ENCODE data around the gene SLCO6A1.

Gene SLCO6A1

DNA sequence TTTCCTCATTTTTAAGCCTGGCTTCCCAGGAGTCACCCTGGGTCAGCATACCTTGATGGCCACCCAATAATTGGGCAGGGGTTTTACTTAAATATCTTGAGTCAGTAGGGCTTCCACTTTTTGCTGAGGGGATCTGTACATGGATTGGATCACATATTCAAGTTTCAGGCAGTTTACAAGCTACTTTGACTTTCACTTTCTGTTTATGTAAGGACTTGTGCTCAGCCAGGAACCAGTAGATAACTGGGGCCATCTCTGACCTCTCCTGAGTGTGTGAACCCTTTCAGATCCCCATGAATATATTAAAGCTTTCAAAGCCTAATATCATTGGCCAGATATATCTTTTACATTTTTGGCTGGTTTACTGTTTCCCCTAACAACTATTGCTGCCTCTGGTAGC, 45.1 kb downstream of the SLCO6A1 start:
- no peak for DNase-seq (ENCODE audit: low spot score)

DNA sequence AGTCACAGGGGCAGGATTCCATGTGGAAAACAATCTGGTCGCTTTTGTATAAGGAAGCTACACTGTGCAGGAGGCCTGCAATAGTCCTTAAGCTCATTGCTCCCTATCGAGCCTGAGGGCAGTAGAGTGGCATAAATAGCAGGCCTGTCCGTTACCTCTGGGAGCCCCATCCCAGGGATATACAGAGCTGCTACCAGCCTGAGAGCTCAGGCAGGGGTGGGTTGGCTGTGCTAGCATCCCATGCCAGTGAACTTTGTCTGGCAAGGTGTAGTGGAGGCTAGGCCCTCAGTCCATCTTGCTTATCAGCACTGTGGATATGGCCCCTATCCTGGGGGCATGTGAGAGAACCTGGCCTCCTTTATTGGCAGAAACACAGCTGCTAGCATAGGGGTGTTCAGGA, 47.7 kb downstream of the SLCO6A1 start:
- DNase-seq (ENCODE audit: low spot score): no peak

GRCh38 chr5:102450313-102450990, 48.3 kb downstream of the SLCO6A1 start:
- no peak for DNase-seq (ENCODE audit: low spot score)

DNA sequence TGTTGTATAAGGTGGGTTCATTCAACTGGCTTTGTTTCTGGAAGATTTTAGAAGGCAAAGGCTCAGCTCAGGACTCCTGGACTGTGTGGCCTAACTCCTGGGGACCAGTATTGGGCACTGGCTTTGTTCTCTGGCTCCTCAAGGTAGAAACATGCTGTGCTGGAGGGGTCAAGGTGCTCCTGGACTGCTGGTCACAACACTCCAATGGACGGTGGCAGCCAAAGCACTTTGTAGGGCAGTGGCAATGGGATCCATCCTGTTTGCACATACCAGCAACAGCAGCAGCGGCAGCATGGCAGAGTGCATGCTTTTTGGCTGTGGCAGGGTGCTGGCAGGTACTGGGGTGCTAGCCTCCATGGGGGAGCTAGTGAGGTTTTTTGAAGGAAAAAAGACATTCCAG, 65.3 kb downstream of the SLCO6A1 start:
- DNase-seq (ENCODE audit: low spot score): no peak

- no peak for DNase-seq (ENCODE audit: low spot score)
Observed at GRCh38 chr5:102421647-102422046, 77.2 kb downstream of the SLCO6A1 start.

GRCh38 chr5:102418531-102418930, 80.3 kb downstream of the SLCO6A1 start:
- DNase-seq (ENCODE audit: low spot score): no peak

DNA sequence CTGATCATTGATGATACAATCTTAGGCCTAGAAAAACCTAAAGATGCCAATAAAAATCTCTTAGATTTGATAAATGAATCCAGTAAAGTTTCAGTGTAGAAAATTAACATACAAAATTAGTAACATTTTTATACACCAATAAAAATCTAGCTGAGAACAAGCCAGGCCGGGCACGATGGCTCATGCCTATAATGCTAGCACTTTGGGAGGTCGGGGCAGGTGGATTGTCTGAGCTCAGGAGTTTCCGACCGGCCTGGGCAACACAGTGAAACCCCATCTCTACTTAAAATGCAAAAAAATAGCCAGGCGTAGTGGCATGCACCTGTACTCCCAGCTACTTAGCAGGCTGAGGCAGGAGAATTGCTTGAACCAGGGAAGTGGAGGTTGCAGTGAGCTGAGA, 84.4 kb downstream of the SLCO6A1 start:
- DNase-seq (ENCODE audit: low spot score): no peak

GRCh38 chr5:102388235-102388634, 110.6 kb downstream of the SLCO6A1 start:
- no peak for DNase-seq (ENCODE audit: low spot score)

DNA sequence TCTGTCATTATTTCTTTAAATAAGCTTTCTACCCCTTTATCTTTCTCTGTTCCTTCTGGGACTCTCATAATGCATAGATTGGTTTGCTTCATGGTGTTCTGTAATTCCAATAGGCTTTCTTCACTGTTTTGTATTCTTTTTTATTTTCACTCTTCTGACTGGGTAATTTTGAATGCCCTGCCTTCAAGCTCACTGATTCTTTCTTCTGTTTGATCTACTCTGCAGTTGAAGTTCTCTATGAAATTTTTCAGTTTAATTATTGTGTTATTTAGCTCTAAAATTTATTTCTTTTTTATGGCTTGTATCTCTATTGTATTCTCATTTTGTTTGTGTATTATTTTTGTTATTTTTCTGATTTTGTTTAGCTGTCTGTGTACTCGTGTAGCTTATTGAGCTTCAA, 113.4 kb downstream of the SLCO6A1 start:
- DNase-seq (ENCODE audit: low spot score): no peak

DNA sequence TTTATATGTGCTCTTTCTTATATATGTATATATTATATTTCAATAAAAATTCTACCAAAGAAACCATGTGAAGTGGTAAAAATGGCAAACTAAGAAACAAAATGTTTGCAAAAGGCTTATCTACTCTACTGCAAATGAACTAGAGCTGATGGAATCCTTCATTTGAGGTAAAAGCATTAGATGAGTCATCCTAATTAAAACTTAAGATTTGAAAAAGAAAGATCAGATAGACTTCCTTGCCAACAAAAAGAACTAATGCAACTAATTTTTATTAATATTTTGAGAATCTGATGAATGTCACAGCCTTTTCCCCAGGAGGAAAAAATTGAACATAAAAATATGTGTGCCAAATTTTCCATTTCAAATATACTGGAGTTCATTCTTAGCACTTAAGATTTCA, 118.6 kb downstream of the SLCO6A1 start:
- no peak for DNase-seq (ENCODE audit: low spot score)

DNA sequence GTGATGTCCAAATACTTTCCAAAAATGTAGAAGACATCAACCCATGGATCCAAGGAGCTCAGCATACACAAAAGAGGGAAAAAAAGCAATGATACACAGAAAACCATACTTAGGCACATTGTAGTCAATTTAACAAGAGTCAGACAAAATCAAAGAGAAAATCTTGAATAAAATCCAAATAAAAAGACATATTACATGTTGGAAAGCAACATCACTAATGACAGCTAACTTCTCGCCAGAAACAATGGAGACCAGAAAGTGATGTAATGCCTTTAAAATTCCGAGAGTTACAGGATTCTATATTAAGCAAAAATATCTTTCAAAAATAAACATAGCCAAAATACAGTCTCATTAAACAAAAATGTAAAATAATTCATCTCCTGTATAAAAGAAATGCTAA, 122.9 kb downstream of the SLCO6A1 start:
- DNase-seq (ENCODE audit: low spot score): no peak

DNA sequence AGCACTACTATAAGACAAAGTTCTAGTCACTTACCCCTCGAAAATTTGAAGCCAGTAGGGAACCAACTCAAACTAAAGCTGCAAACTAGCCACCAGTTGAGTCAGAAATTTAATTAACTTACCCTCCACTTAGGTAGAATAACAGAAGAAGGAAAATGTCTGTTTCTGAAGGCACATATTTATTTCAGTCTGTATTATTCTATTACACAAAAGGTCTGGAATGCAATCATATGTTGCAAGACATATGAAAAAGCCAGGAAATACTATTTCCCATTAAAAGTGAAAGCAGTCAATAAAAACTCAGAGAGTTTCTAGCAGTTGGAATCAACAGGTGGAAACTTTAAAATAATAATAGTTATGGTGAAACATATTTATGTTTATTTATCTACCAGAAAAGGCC, 123.5 kb downstream of the SLCO6A1 start:
- DNase-seq (ENCODE audit: low spot score): no peak

- no peak for DNase-seq (ENCODE audit: low spot score)
Observed at GRCh38 chr5:102368392-102368791, 130.4 kb downstream of the SLCO6A1 start.

- no peak for DNase-seq (ENCODE audit: low spot score)
Observed at GRCh38 chr5:102341681-102342288, 157.0 kb downstream of the SLCO6A1 start.

DNA sequence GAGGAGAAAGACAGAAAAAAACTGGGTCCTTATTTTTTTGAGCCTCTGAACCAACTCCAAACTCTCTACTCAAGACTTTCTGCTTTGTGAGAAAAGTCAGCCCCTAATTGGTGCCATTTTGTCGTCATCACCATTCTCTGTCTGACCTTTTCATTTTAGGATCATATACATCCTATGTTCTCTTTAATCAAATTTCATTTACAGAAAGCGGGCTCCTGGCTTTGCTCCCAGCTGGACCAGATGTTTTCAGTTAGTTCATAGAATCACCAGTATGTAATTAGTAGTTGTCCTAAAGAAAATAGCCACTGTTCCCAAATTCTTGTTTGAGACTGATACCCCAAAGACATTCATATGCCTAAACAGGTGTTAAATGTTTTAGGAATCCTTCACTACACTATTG, 174.1 kb downstream of the SLCO6A1 start:
- DNase-seq (ENCODE audit: low spot score): no peak

Measured in COLO829 (cell line).